Central memory CD4-positive, alpha-beta T cell (primary cell): ENCODE results near the gene DPP6.

Source experiments
- DNase-seq: peaks from one replicate; pipeline ENCODE4 v3.0.0; 2022

Gene DPP6

DNA sequence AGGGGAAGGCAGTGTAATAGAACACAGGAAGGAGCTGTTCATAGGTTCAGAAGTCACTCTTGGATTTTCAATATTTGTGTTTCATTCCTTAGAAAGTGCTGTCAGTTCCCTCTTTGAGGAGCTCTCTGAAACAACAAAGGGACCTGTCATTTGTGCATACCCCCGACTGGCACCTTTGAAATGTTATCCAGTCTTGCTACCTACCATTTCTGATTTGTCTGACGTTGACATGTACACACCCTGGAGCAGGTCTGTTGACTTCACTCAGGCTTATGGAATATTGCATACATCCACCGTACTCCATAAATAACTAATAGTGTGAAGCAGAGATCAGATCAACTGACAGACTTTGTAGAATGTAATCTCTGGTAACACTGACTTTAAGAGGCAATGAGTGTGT is 189.8 kb downstream of the DPP6 start:
- DNase-seq = no peak

DNA sequence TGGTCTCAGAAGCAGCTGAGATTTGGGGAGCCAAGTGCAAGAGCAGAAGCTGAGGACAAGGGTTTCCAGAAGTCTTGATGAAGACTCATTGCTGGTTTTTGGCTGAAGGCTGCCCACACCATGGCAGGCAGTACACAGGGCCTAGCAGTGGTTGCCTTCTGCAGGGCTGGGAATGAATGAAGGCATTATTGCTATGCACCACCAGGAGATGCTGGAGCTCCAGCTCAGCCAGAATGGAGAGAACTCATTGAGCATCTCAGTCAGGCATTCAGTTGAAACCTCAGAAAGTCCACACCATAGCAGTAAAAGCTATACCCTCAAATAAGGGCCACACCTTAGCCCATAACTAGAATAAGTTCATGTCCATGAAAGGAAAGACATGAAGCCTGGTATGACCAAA is 190.5 kb downstream of the DPP6 start:
- no peak for DNase-seq

GRCh38 chr7:154252046-154252445 is 199.8 kb downstream of the DPP6 start:
- no peak for DNase-seq

- no peak for DNase-seq
Observed at GRCh38 chr7:154253810-154254209, 201.6 kb downstream of the DPP6 start.

DNA sequence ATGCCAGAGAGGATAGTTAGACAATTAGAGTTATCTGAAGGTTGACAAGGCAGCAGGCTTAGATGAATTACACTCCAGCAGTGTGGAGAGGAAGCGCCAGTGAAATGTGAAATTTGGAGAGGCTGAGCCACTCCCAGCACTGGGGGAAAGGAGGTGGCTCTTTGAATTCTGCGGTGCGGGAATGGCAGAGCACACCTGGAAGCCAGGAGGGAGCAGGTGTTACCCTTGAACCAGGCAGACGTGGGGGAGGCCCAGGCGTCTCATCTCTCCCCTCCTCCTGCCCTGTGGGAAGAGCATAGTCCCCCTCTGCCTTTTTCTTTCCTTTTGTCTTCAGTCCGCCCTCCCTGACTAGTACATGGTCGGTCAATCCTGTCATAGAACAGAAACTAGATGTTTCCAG is 203.1 kb downstream of the DPP6 start:
- no peak for DNase-seq

GRCh38 chr7:154256150-154256549 is 204.0 kb downstream of the DPP6 start:
- no peak for DNase-seq

GRCh38 chr7:154259396-154259795 is 207.2 kb downstream of the DPP6 start:
- no peak for DNase-seq

DNA sequence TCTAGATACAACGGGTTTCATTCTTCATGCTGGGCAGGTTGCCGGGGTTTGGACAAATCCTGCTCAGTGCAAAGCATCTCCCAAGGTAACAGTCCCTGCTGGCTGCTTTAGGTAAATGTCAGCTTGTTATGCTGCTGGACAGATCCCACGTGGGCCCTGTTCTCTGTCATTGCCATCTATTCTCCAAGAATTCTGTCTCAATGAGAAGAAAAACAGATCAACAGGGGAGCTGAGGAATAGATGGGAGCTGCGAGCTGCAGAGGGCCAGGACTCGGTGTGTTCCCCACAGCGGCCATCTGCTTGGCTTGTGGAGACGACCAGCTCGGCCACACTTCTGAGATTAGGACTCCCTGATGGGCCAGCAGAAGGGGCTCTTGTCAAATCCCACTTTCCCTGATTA is 235.2 kb downstream of the DPP6 start:
- no peak for DNase-seq

GRCh38 chr7:154289119-154289518 is 236.9 kb downstream of the DPP6 start:
- DNase-seq = no peak

- no peak for DNase-seq
Observed at GRCh38 chr7:154296443-154296842, 244.2 kb downstream of the DPP6 start.

DNA sequence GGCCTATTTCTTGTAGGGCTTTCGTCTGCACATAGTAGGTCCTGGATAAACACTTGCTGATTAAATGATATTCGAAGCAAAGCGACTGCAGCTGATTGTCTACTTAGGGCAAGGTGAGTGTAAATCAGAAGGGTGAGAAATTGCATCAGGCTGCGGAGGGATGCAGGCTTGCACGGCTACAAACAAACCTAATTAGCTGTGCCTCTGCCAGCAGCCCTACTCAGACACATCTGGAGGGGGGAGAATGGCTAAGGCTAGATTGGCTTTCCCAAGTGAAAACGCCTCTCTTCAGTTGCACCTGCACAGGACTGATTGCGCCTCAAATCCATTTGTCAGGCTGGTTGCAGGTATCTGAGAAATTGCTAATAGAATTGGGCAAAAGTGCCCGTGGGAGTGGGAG is 247.5 kb downstream of the DPP6 start:
- DNase-seq = no peak

GRCh38 chr7:154302380-154302779 is 250.2 kb downstream of the DPP6 start:
- DNase-seq = no peak

GRCh38 chr7:154304231-154304630 is 252.0 kb downstream of the DPP6 start:
- DNase-seq = no peak

DNA sequence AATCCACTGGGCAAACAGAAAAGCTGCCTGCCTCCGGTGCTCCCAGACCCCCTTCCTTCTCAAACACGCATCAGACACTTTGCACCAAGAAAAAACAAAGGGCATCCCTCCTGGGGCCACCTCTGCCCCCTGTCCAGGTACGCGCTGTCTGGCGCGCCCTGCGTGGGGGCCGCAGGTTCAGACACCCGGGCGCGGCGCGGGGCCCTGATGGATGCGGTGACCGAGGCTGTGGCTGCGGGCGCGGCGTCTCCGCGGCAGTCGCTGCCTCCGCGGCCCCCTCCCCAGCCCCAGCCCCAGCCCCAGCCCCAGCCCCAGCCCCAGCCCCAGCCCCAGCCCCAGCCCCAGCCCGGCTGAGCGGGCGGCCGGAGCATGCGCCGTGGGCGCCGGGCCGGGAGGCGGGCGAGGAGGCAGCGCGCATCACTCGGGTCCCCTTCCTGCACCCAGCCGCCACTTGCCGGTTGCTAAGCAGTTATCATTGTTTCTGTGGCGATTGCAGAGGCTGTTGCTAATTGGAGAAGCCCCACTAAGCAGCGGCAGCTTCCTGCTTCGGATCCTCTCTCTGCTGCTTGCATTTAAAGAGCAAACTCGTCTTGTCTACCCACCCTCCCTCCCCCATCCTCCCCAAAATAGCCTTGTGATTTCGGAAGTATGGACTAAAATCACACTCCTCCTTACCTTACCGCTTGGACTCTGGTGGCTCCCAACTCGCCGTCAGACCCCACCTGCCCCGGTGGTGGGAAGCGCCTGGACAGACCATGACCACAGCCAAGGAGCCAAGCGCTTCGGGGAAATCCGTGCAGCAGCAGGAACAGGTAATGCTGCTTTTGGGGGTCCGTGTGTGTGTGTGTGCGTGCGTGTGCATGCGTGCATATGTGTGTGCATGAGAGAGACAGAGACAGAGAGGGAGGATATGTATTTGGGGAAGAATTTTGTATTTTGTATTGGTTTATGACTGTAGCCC is 252.8 kb downstream of the DPP6 start:
- DNase-seq = no peak

DNA sequence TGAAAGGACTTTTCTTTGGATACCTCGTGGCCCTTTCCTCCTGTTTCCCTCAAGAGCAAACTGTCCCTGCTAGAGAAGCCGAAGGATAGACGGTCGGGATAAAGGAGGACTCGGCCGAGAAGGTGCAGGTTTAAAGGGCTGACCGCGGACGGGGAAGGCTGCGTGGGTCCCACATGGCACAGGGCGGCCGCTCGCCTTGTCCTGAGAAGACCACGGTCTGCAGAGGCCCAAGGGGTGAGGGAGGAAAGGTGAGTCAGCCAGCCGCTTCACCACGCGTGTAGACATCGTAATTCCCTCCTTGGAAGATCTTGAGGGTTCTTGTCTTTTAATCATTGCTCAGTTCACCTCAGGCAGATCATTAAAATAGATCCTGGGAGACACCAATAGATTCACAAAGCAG is 253.8 kb downstream of the DPP6 start:
- DNase-seq = no peak

- no peak for DNase-seq
Observed at GRCh38 chr7:154308928-154309327, 256.7 kb downstream of the DPP6 start.

GRCh38 chr7:154310114-154310513 is 257.9 kb downstream of the DPP6 start:
- DNase-seq = no peak

- DNase-seq = no peak
Observed at GRCh38 chr7:154324196-154324595, 272.0 kb downstream of the DPP6 start.

- no peak for DNase-seq
Observed at GRCh38 chr7:154326421-154326820, 274.2 kb downstream of the DPP6 start.

- no peak for DNase-seq
Observed at GRCh38 chr7:154330318-154330717, 278.1 kb downstream of the DPP6 start.

DNA sequence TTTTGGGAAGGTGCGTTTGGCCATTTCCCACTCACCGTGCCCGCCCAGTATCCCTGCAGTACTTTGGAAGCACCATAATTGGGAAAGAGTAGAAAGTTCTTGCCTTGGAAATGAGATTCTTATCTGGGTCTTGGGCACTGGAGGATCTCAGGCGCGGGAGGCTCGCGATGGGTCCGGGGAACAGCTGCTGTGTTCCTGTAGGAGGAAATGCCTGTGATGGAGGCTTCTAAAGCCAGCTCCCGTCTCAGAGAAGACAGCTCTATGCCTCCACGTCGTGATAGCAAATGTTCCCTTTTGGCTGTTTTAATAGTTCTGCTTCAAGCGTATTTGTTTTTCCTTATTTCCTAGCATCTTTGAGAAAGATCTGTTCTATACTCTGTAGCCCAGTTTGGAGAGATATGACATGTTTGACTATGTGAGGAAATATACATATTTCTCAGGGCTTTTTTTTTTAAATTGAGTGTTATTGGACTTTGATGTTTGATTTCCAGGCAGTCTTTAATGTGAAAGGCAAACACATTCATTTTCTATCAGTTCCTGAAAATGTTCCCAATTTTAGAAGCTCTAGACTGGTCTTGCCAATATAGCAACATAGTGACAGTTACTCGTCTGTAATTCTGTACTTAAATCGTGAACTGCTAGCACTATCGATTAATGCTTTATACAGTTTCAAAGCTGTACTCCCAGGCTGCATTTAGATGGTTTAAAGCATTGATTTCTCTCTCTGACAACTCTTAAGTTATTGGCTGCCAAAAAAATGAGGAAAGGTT is 280.8 kb downstream of the DPP6 start:
- no peak for DNase-seq

DNA sequence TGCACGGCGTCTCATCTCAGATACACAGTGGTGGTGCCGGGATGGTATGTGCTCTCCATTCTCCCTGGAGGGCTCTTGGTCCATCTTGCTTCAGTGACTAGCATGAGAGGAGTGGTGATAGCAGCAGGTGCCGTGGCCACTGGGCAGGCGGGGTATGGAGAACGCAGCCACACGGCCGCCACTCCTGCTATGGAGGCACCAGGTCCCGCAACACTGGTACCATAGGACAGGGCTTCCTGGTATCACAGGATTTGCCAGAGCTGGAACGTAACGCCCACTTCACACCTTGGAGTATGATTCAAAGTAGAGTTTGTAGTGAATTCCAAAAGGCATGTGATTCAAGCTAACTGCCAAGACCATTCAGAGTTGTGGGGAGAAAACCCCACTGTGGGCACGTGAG is 284.1 kb downstream of the DPP6 start:
- DNase-seq = no peak

DNA sequence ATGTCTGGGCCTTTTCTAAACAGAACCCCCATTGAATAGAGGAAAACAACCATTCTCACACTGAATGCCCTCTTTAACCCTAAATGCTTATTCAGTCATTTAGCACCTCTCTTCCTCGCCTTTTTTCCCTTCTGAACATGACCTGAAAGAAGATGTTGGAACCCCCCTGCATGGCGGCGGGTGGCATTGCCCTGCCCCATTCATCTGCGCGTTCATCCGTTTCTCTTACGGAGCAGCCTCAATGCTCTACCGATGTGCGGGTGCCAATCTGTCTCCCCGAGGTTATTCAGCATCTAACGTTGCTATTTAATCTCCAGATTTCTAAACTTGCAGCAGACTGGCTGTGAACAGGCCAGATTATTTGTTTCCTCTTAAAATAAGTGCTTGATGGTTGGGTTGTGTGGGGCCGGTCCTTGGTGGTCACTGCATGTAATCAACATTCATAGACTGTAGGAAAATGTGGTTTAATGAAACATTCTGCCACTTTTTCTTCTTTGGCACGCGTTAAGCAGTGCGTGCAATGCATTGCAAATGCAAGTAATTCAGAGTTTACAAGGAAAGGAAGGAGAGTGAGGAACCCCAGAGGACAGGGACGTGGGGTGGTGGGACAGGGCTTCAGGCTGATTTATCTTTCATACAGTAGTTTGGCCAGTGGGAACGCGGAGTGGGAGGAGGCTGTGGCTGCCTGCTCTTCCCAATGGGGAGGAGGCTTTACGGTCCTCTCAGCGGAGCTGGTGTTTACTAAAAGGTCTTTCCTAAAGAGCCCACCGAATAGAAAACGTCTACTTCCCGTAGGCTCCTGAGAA is 286.7 kb downstream of the DPP6 start:
- no peak for DNase-seq
